GM21717 (cell line): ENCODE results near the gene CTDSPL.
A peak's percentile ranks its signal among the peaks of the same experiment; 100 is the strongest.
"Not testable (repeated sequence)": the region's sequence is repeated elsewhere in the genome, so short reads cannot be mapped to it uniquely, and the experiment has no call there.

Source experiments
- ATAC-seq: cut with Tn5 transposase; IDR thresholded peaks from one replicate; pipeline ENCODE4 v1.9.1; 2021; ENCODE audit warnings: mild to moderate bottlenecking, moderate library complexity; ENCODE audit not compliant: unreplicated experiment

CTDSPL gene

GRCh38 chr3:37985637-37986320 lies 124.1 kb downstream of the CTDSPL start:
- ATAC-seq: no peak

- no peak for ATAC-seq
These were observed 125.0 kb downstream of the CTDSPL start for GRCh38 chr3:37986479-37987314.

- no peak for ATAC-seq
These were observed 125.6 kb downstream of the CTDSPL start for GRCh38 chr3:37987315-37987697.

GRCh38 chr3:37987751-37988179 lies 126.1 kb downstream of the CTDSPL start:
- no peak for ATAC-seq

- not testable (repeated sequence) for ATAC-seq
These were observed 126.7 kb downstream of the CTDSPL start for GRCh38 chr3:37988376-37988775.

- ATAC-seq: no peak
These were observed 127.3 kb downstream of the CTDSPL start for GRCh38 chr3:37988931-37989525.

- ATAC-seq: no peak
These were observed 128.3 kb downstream of the CTDSPL start for GRCh38 chr3:37989821-37990480.

GRCh38 chr3:37990527-37990926 lies 128.8 kb downstream of the CTDSPL start, which contains the start of gene VILL:
Gene VILL, plus strand, starts transcription at chr3:37990786. Its CDS starts 2,887 bp downstream, at chr3:37993673.
- ATAC-seq: no peak

GRCh38 chr3:37991109-37991508 lies 129.4 kb downstream of the CTDSPL start:
- ATAC-seq: no peak

GRCh38 chr3:37991823-37992222 lies 130.1 kb downstream of the CTDSPL start:
- no peak for ATAC-seq

- no peak for ATAC-seq
These were observed 130.8 kb downstream of the CTDSPL start for GRCh38 chr3:37992271-37993066.

GRCh38 chr3:37993067-37993455 lies 131.4 kb downstream of the CTDSPL start:
- no peak for ATAC-seq

GRCh38 chr3:37993460-37993819 lies 131.8 kb downstream of the CTDSPL start:
- ATAC-seq: no peak

- peak; percentile 68 for ATAC-seq
These were observed 132.3 kb downstream of the CTDSPL start for GRCh38 chr3:37993820-37994638.

- no peak for ATAC-seq
These were observed 132.9 kb downstream of the CTDSPL start for GRCh38 chr3:37994639-37994972.

GRCh38 chr3:37995652-37996641 lies 134.3 kb downstream of the CTDSPL start:
- no peak for ATAC-seq

- ATAC-seq: peak; percentile 48
These were observed 135.2 kb downstream of the CTDSPL start for GRCh38 chr3:37996785-37997301.

GRCh38 chr3:37997342-37997741 lies 135.7 kb downstream of the CTDSPL start:
- ATAC-seq: no peak
